Stimulated activated effector memory CD8-positive, alpha-beta T cell treated with anti-CD3 and anti-CD28 coated beads, Interleukin-12 subunit alpha, Interleukin-12 subunit beta, amount 100 ng/mL, for 72 hours (primary cell): ENCODE measurements around the gene RABGGTA.
"Not testable (repeated sequence)": the region's sequence is repeated elsewhere in the genome, so short reads cannot be mapped to it uniquely, and the experiment has no call there.

Experiments used
- ATAC-seq: fragments of 150-1000 bp; cut with Tn5 transposase; 2 replicates; pipeline ENCODE4 v1.10.0; 2021
- DNase-seq, 2 donors: peaks; one replicate each; pipeline ENCODE4 v3.0.0; 2021 to 2022; ENCODE audit warnings: low spot score in 2 of 2
- H3K27ac Mint-ChIP-seq: one replicate; pipeline ENCODE4 v1.8.0; 2022; ENCODE audit warnings: mild to moderate bottlenecking, mixed read lengths
- H3K36me3 Mint-ChIP-seq: one replicate; pipeline ENCODE4 v1.8.0; 2022; ENCODE audit warnings: mild to moderate bottlenecking, mixed read lengths
- H3K4me1 Mint-ChIP-seq: one replicate; pipeline ENCODE4 v1.8.0; 2022; ENCODE audit warnings: mixed read lengths
- H3K4me3 Mint-ChIP-seq: one replicate; pipeline ENCODE4 v1.8.0; 2022; ENCODE audit warnings: mild to moderate bottlenecking, mixed read lengths
- H3K9me3 Mint-ChIP-seq: one replicate; pipeline ENCODE4 v1.8.0; 2022; ENCODE audit warnings: mixed read lengths

Gene RABGGTA

GRCh38 chr14:24233538-24233866 lies 37.9 kb downstream of the RABGGTA start:
- Mint-ChIP-seq H3K4me1 (peaks cover 47% of the 10 kb centered on the region), H3K9me3 (no peaks in the 10 kb centered on the region), H3K27ac (peak overlapping the region; percentile 86), H3K4me3 (peak overlapping the region; percentile 84), H3K36me3 (peaks cover 76% of the 10 kb centered on the region)
- ATAC-seq (no peak), DNase-seq (no peak)

- peaks cover 41% of the 10 kb centered on the region for H3K4me1 Mint-ChIP-seq
- no peaks in the 10 kb centered on the region for H3K9me3 Mint-ChIP-seq
- H3K4me3 Mint-ChIP-seq, result peak within 1 kb of the TSS; percentile 84
- H3K36me3 Mint-ChIP-seq, result peaks cover 76% of the 10 kb centered on the region
- peak within 1 kb of the TSS; percentile 86 for H3K27ac Mint-ChIP-seq
- DNase-seq (no peak), ATAC-seq (peak; percentile 62)
Measured at GRCh38 chr14:24232645-24233537, 38.5 kb downstream of the RABGGTA start, which contains the start of gene GMPR2. Gene GMPR2 (plus strand): TSS chr14:24232929. CDS start chr14:24233254, 325 bp downstream.

- peak; percentile 68 to 93 for DNase-seq
- peak; percentile 93 for ATAC-seq
- H3K9me3 Mint-ChIP-seq, result no peaks in the 10 kb centered on the region
- H3K27ac Mint-ChIP-seq, result peak within 1 kb of the TSS; percentile 86
- H3K4me1 Mint-ChIP-seq, result peaks cover 38% of the 10 kb centered on the region
- peaks cover 76% of the 10 kb centered on the region for H3K36me3 Mint-ChIP-seq
- peak within 1 kb of the TSS; percentile 84 for H3K4me3 Mint-ChIP-seq
Measured at GRCh38 chr14:24232121-24232644, 39.2 kb downstream of the RABGGTA start, which contains the start of gene NEDD8. Gene NEDD8 (minus strand): TSS chr14:24232367. CDS start chr14:24232267, 100 bp downstream.

- DNase-seq (peak in 1 of 2 donors; percentile 11), ATAC-seq (peak; percentile 43)
- Mint-ChIP-seq H3K9me3 (no peaks in the 10 kb centered on the region), H3K27ac (peak overlapping the region; percentile 86), H3K4me3 (peak overlapping the region; percentile 84), H3K36me3 (peaks cover 73% of the 10 kb centered on the region), H3K4me1 (peaks cover 35% of the 10 kb centered on the region)
Measured at GRCh38 chr14:24231263-24232120, 39.9 kb downstream of the RABGGTA start.

GRCh38 chr14:24228902-24229301 lies 42.5 kb downstream of the RABGGTA start:
- Mint-ChIP-seq H3K27ac (peak overlapping the region; percentile 20), H3K36me3 (peaks cover 72% of the 10 kb centered on the region), H3K4me1 (peaks cover 20% of the 10 kb centered on the region)

GRCh38 chr14:24226473-24226872 lies 44.9 kb downstream of the RABGGTA start:
- no peak for ATAC-seq
- Mint-ChIP-seq H3K4me3 (no peak overlapping the region), H3K27ac (no peak overlapping the region)

More at GRCh38 chr14:24228902-24229301, 42.5 kb downstream of the RABGGTA start:
- ATAC-seq, result no peak
- Mint-ChIP-seq H3K4me3 (no peak overlapping the region), H3K9me3 (no peaks in the 10 kb centered on the region)
- no peak for DNase-seq

GRCh38 chr14:24224618-24225071 lies 46.8 kb downstream of the RABGGTA start:
- Mint-ChIP-seq H3K4me3 (no peak overlapping the region), H3K9me3 (no peaks in the 10 kb centered on the region), H3K36me3 (peaks cover 50% of the 10 kb centered on the region), H3K4me1 (peaks cover 14% of the 10 kb centered on the region), H3K27ac (peak overlapping the region; percentile 14)
- DNase-seq (no peak), ATAC-seq (no peak)

More at GRCh38 chr14:24226473-24226872, 44.9 kb downstream of the RABGGTA start:
- DNase-seq, result no peak
- Mint-ChIP-seq H3K36me3 (peaks cover 66% of the 10 kb centered on the region), H3K4me1 (peaks cover 14% of the 10 kb centered on the region), H3K9me3 (no peaks in the 10 kb centered on the region)

GRCh38 chr14:24222987-24223386 lies 48.4 kb downstream of the RABGGTA start:
- not testable (repeated sequence) for H3K9me3 Mint-ChIP-seq, ATAC-seq, H3K27ac Mint-ChIP-seq, H3K4me3 Mint-ChIP-seq, DNase-seq
- peaks cover 14% of the 10 kb centered on the region for H3K4me1 Mint-ChIP-seq
- peaks cover 36% of the 10 kb centered on the region for H3K36me3 Mint-ChIP-seq

- Mint-ChIP-seq H3K36me3 (peaks cover 39% of the 10 kb centered on the region), H3K4me3 (no peak overlapping the region), H3K27ac (no peak overlapping the region), H3K9me3 (no peaks in the 10 kb centered on the region), H3K4me1 (peaks cover 24% of the 10 kb centered on the region)
- ATAC-seq (no peak), DNase-seq (no peak)
Measured at GRCh38 chr14:24219521-24219920, 51.9 kb downstream of the RABGGTA start.

GRCh38 chr14:24219080-24219479 lies 52.3 kb downstream of the RABGGTA start:
- Mint-ChIP-seq H3K4me3 (no peak overlapping the region), H3K9me3 (no peaks in the 10 kb centered on the region), H3K27ac (no peak overlapping the region), H3K4me1 (peaks cover 25% of the 10 kb centered on the region), H3K36me3 (peaks cover 39% of the 10 kb centered on the region)
- DNase-seq, result no peak
- no peak for ATAC-seq

- Mint-ChIP-seq H3K4me1 (peaks cover 45% of the 10 kb centered on the region), H3K27ac (peak overlapping the region; percentile 98), H3K36me3 (peaks cover 58% of the 10 kb centered on the region)
- not testable (repeated sequence) for H3K9me3 Mint-ChIP-seq, ATAC-seq, H3K4me3 Mint-ChIP-seq, DNase-seq
Measured at GRCh38 chr14:24216876-24217275, 54.5 kb downstream of the RABGGTA start.

- Mint-ChIP-seq H3K4me3 (peak overlapping the region; percentile 91), H3K4me1 (peaks cover 50% of the 10 kb centered on the region), H3K9me3 (no peaks in the 10 kb centered on the region), H3K36me3 (peaks cover 63% of the 10 kb centered on the region), H3K27ac (peak overlapping the region; percentile 98)
- no peak for DNase-seq
- no peak for ATAC-seq
Measured at GRCh38 chr14:24216345-24216699, 55.1 kb downstream of the RABGGTA start.
